ENCODE data around the gene MLLT6.

The MLLT6 gene

GRCh38 chr17:38706505-38707216 is 1.6 kb downstream of the MLLT6 start:
- DNase-seq (ENCODE audit: insufficient read length, low spot score) = no peak
- no peak for FAIRE-seq

GRCh38 chr17:38707678-38708351 is 2.7 kb downstream of the MLLT6 start:
- FAIRE-seq = no peak

GRCh38 chr17:38709104-38709820 is 4.2 kb downstream of the MLLT6 start:
- FAIRE-seq (no peak), DNase-seq (ENCODE audit: insufficient read length, low spot score) (no peak)

More at GRCh38 chr17:38707678-38708351, 2.7 kb downstream of the MLLT6 start:
- DNase-seq (ENCODE audit: insufficient read length, low spot score) = no peak

GRCh38 chr17:38709864-38710603 is 5.0 kb downstream of the MLLT6 start:
- FAIRE-seq (no peak), DNase-seq (ENCODE audit: insufficient read length, low spot score) (no peak)

- FAIRE-seq (no peak), DNase-seq (ENCODE audit: insufficient read length, low spot score) (no peak)
Measured at GRCh38 chr17:38710604-38710962, 5.5 kb downstream of the MLLT6 start.

GRCh38 chr17:38710985-38711384 is 5.9 kb downstream of the MLLT6 start:
- FAIRE-seq = no peak
- DNase-seq (ENCODE audit: insufficient read length, low spot score) = no peak

- DNase-seq (ENCODE audit: insufficient read length, low spot score) = no peak
Measured at GRCh38 chr17:38711792-38712571, 6.9 kb downstream of the MLLT6 start.

GRCh38 chr17:38712593-38712992 is 7.5 kb downstream of the MLLT6 start:
- FAIRE-seq (no peak), DNase-seq (ENCODE audit: insufficient read length, low spot score) (no peak)

More at GRCh38 chr17:38711792-38712571, 6.9 kb downstream of the MLLT6 start:
- no peak for FAIRE-seq

- FAIRE-seq (no peak), DNase-seq (ENCODE audit: insufficient read length, low spot score) (no peak)
Measured at GRCh38 chr17:38713456-38714075, 8.5 kb downstream of the MLLT6 start.

- no peak for FAIRE-seq
- DNase-seq (ENCODE audit: insufficient read length, low spot score) = no peak
Measured at GRCh38 chr17:38715216-38715943, 10.3 kb downstream of the MLLT6 start.

GRCh38 chr17:38716368-38717005 is 11.4 kb downstream of the MLLT6 start:
- no peak for DNase-seq (ENCODE audit: insufficient read length, low spot score)
- FAIRE-seq = no peak

- FAIRE-seq (no peak), DNase-seq (ENCODE audit: insufficient read length, low spot score) (no peak)
Measured at GRCh38 chr17:38717139-38717745, 12.2 kb downstream of the MLLT6 start.

- FAIRE-seq (no peak), DNase-seq (ENCODE audit: insufficient read length, low spot score) (no peak)
Measured at GRCh38 chr17:38719289-38719942, 14.3 kb downstream of the MLLT6 start.

- DNase-seq (ENCODE audit: insufficient read length, low spot score) (no peak), FAIRE-seq (no peak)
Measured at GRCh38 chr17:38719943-38720641, 15.0 kb downstream of the MLLT6 start.

- FAIRE-seq (no peak), DNase-seq (ENCODE audit: insufficient read length, low spot score) (no peak)
Measured at GRCh38 chr17:38720941-38721340, 15.9 kb downstream of the MLLT6 start.

GRCh38 chr17:38721802-38722201 is 16.7 kb downstream of the MLLT6 start:
- FAIRE-seq (no peak), DNase-seq (ENCODE audit: insufficient read length, low spot score) (no peak)

GRCh38 chr17:38724337-38724988 is 19.4 kb downstream of the MLLT6 start:
- FAIRE-seq (no peak), DNase-seq (ENCODE audit: insufficient read length, low spot score) (no peak)

Data from GM19239 (cell line).